Colon (tissue), 2 donors: Measurements from ENCODE around the gene PHACTR1.

Experiments used
- FAIRE-seq: peaks from 2 replicates; lab custom pipeline; 2012; peaks lifted over from hg19 to GRCh38; lab: Jason Lieb, UNC
- donor health status: control.
- donor health status: control.

PHACTR1 gene

GRCh38 chr6:12955956-12956355, 239.4 kb downstream of the PHACTR1 start:
- FAIRE-seq, result no peak

- no peak for FAIRE-seq
Observed at GRCh38 chr6:12956991-12957320, 240.4 kb downstream of the PHACTR1 start.

- no peak for FAIRE-seq
Observed at GRCh38 chr6:12957321-12958051, 240.9 kb downstream of the PHACTR1 start.

- no peak for FAIRE-seq
Observed at GRCh38 chr6:12958052-12958706, 241.6 kb downstream of the PHACTR1 start.

- FAIRE-seq, result no peak
Observed at GRCh38 chr6:12961761-12962160, 245.2 kb downstream of the PHACTR1 start.

GRCh38 chr6:12962529-12962928, 246.0 kb downstream of the PHACTR1 start:
- FAIRE-seq, result no peak

- FAIRE-seq, result no peak
Observed at GRCh38 chr6:12962987-12963386, 246.4 kb downstream of the PHACTR1 start.

GRCh38 chr6:12963567-12963966, 247.0 kb downstream of the PHACTR1 start:
- FAIRE-seq, result no peak

- no peak for FAIRE-seq
Observed at GRCh38 chr6:12967686-12968085, 251.1 kb downstream of the PHACTR1 start.

GRCh38 chr6:12968290-12968689, 251.7 kb downstream of the PHACTR1 start:
- FAIRE-seq, result no peak

GRCh38 chr6:12968839-12969558, 252.4 kb downstream of the PHACTR1 start:
- FAIRE-seq, result no peak

GRCh38 chr6:12969966-12970365, 253.4 kb downstream of the PHACTR1 start:
- FAIRE-seq, result no peak

GRCh38 chr6:12973386-12973785, 256.8 kb downstream of the PHACTR1 start:
- FAIRE-seq, result no peak

- FAIRE-seq, result no peak
Observed at GRCh38 chr6:12974551-12974950, 258.0 kb downstream of the PHACTR1 start.

GRCh38 chr6:12976366-12976765, 259.8 kb downstream of the PHACTR1 start:
- no peak for FAIRE-seq

- no peak for FAIRE-seq
Observed at GRCh38 chr6:12977206-12977605, 260.6 kb downstream of the PHACTR1 start.

- FAIRE-seq, result no peak
Observed at GRCh38 chr6:12977806-12978205, 261.2 kb downstream of the PHACTR1 start.

- no peak for FAIRE-seq
Observed at GRCh38 chr6:12980741-12981140, 264.2 kb downstream of the PHACTR1 start.

- FAIRE-seq, result no peak
Observed at GRCh38 chr6:12984776-12985175, 268.2 kb downstream of the PHACTR1 start.

- no peak for FAIRE-seq
Observed at GRCh38 chr6:12987783-12988182, 271.2 kb downstream of the PHACTR1 start.

- no peak for FAIRE-seq
Observed at GRCh38 chr6:12990162-12990561, 273.6 kb downstream of the PHACTR1 start.

GRCh38 chr6:12991435-12991834, 274.9 kb downstream of the PHACTR1 start:
- no peak for FAIRE-seq

GRCh38 chr6:12992770-12993169, 276.2 kb downstream of the PHACTR1 start:
- no peak for FAIRE-seq
